Measurements from ENCODE around the gene SIDT1.

Gene SIDT1

DNA sequence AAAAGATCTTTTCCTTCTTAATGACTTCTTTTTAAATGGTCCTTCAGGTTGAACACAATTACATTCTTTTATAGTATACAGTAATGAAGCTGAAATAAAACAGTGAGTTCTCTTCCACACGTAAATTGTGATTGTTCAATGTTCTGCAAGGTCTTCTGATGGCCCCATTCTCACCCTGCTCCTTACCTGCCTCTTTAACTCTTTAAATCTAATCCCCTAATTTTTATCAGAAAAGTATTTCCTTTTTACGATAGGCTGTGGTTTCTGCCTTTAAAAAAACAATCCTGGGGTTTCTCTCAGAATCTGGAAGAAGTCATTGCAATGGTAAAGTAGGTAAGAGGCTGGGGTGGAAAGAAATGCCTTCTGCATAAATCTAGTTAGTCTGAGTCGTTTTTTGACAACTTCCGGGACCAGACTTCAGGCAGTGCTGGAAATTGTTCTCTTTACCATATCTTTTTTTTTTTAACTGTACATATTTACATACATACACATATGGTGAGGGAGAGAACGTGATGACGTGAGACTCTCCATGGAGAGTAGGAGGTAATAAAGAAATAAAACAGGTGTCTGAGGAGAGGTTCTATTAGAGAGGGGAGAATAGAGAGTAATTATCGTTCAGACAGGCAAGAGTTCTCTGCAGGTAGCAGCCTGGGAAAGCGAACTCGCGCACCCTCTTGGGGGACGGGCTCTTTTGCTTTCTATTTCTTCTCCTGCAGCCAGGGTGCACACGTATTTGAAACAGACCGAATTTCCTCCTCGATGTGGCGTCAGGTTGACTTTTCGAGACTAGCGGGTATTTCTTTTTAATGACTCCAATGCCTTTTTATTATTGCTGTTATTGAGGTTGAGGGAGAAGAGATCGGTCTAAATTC is at the start of gene SIDT1:
Gene SIDT1, plus strand, starts transcription at position 730 of the 872 bp plus-strand sequence. CDS start 467 bp downstream, outside the sequence.
- DNase-seq (ENCODE audit: low spot score), result peak; percentile 79
- TF ChIP-seq, protein P1, sequence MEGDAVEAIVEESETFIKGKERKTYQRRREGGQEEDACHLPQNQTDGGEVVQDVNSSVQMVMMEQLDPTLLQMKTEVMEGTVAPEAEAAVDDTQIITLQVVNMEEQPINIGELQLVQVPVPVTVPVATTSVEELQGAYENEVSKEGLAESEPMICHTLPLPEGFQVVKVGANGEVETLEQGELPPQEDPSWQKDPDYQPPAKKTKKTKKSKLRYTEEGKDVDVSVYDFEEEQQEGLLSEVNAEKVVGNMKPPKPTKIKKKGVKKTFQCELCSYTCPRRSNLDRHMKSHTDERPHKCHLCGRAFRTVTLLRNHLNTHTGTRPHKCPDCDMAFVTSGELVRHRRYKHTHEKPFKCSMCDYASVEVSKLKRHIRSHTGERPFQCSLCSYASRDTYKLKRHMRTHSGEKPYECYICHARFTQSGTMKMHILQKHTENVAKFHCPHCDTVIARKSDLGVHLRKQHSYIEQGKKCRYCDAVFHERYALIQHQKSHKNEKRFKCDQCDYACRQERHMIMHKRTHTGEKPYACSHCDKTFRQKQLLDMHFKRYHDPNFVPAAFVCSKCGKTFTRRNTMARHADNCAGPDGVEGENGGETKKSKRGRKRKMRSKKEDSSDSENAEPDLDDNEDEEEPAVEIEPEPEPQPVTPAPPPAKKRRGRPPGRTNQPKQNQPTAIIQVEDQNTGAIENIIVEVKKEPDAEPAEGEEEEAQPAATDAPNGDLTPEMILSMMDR (IDR thresholded peaks at IDR 0.05; ENCODE audit: borderline replicate concordance, control extremely low read depth, extremely low read depth, insufficient read depth, missing control alignments), result no peak
- in situ Hi-C loops (cut with MboI; ENCODE audit: low sequenced_read_pairs, unreplicated experiment), result no loop called here

DNA sequence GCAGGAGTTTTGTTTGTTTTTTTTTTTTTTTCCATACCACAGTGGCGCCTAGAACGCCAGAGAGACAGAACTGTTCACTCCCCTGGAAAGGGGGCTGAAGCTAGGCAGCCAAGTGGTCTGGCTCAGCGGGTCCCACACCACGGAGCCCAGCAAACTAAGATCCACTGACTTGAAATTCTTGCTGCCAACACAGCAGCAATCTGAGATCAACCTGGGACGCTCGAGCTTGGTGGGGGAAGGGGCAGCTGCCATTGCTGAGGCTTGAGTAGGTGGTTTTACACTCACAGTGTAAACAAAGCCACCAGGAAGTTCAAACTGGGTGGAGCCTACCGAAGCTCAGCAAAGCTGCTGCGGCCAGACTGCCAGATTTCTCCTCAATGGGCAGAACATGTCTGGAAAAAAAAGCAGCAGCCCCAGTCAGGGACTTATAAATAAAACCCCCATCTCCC is 47.2 kb upstream of the SIDT1 start:
- in situ Hi-C loops (cut with MboI; ENCODE audit: low sequenced_read_pairs, unreplicated experiment), result no loop called here
- DNase-seq (ENCODE audit: low spot score), result no peak
- TF ChIP-seq, protein P1 (IDR thresholded peaks at IDR 0.05; ENCODE audit: borderline replicate concordance, control extremely low read depth, extremely low read depth, insufficient read depth, missing control alignments), result no peak

DNA sequence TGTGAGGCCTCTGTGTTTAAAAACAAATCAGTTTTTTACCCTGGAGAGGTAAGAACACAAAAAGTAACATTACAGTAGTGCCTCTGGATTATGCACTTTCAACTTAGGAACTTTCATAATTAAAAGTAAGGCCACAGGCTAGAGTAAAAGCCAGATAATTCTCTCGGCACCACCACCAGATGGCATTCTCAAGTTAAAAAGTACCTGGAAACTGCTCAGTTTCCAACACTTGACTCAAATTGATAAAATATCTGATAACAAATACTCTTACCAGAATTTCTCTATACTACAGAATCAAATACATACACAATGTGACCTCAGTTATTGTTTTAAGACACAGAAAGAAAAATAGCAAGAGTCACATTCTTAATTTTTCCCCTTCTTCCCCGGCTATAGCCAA is 37.3 kb upstream of the SIDT1 start:
- peak; percentile 47 for DNase-seq (ENCODE audit: low spot score)
- in situ Hi-C loops (cut with MboI; ENCODE audit: low sequenced_read_pairs, unreplicated experiment), result no loop called here
- TF ChIP-seq, protein P1 (IDR thresholded peaks at IDR 0.05; ENCODE audit: borderline replicate concordance, control extremely low read depth, extremely low read depth, insufficient read depth, missing control alignments), result peak; percentile 40

DNA sequence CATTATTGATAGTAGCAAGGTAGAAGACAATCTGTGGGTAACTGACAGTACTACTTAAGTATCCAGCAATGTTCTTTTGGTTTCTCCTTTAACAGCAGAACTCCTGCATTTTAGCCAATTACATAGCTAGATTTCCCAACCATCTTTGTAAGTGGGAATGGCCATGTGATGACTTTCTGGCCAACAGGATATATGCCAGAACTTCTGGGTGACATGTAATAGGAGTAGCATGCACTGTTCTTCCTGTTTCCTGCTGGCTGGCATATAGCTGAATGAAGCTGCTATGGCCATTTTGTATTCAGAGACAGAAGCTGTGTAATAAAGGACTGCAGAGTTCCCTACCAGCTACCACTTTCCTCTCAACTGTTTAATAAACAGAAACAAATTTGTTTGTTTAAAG is 35.4 kb upstream of the SIDT1 start:
- in situ Hi-C loops (cut with MboI; ENCODE audit: low sequenced_read_pairs, unreplicated experiment), result no loop called here
- TF ChIP-seq, protein P1 (IDR thresholded peaks at IDR 0.05; ENCODE audit: borderline replicate concordance, control extremely low read depth, extremely low read depth, insufficient read depth, missing control alignments), result no peak
- no peak for DNase-seq (ENCODE audit: low spot score)

DNA sequence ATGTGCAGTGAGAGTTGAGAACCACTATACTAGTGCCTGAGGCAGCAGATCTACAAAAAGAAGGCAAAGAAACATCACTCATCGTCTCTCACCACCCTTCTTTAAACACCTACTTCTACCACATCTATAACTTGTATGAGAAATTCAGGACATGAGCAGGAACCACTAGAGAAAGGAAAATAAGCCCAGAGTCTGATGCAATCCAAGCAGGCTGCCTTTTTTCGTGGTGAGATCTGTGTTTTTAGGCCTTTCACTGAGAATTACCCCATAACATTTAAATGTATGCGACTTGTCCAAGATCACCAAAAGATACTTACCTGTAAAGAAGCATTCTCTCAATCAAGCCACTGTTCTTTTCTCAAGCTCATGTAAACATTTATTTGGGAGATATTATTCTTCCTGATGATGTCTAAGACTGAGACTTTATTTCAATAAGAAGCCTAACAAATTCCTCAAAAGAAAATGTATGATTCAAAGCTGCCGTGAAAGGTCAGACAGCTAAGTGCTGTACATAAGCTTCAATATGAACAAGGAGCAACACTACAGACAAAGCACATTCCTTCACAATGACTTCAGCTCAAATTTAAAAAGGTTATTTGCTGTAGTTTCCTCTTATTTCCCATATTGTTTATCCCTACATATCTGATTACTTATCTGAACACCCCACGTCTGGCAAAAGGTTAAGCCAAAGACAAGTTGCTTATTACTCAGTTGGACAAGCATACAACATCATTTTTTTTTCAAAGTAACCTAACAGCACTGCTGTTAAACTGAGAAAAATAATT is 33.9 kb upstream of the SIDT1 start:
- in situ Hi-C loops (cut with MboI; ENCODE audit: low sequenced_read_pairs, unreplicated experiment), result no loop called here
- no peak for DNase-seq (ENCODE audit: low spot score)

DNA sequence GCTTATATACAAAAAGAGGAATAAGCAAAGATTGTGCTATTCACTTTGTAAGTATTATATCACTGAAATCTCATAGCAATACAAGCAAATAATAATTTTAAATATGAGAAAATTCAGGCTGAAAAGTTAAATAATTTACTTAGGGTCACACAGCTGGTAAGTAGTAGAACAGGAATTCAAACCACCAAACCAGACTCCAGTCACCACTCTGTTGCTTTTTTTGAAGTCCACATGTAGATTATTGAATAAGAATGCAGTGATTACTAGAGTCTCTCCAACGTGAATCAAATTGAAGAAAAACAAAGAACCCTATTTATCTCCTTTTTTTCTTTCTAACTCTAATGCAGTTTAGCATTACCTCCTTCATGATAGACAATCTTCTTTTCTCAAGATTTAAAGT is 33.3 kb upstream of the SIDT1 start:
- no peak for DNase-seq (ENCODE audit: low spot score)
- in situ Hi-C loops (cut with MboI; ENCODE audit: low sequenced_read_pairs, unreplicated experiment), result no loop called here
- TF ChIP-seq, protein P1 (IDR thresholded peaks at IDR 0.05; ENCODE audit: borderline replicate concordance, control extremely low read depth, extremely low read depth, insufficient read depth, missing control alignments), result no peak

More for the DNA sequence above, 33.9 kb upstream of the SIDT1 start:
- TF ChIP-seq, protein P1 (IDR thresholded peaks at IDR 0.05; ENCODE audit: borderline replicate concordance, control extremely low read depth, extremely low read depth, insufficient read depth, missing control alignments), result no peak
